HG02588 (cell line): Measurements from ENCODE around the gene DEGS2.

Experiments used
- ATAC-seq: cut with Tn5 transposase; IDR thresholded peaks from one replicate; pipeline ENCODE4 v1.9.1; 2021; ENCODE audit warnings: mild to moderate bottlenecking, moderate library complexity; ENCODE audit not compliant: unreplicated experiment

Gene DEGS2

DNA sequence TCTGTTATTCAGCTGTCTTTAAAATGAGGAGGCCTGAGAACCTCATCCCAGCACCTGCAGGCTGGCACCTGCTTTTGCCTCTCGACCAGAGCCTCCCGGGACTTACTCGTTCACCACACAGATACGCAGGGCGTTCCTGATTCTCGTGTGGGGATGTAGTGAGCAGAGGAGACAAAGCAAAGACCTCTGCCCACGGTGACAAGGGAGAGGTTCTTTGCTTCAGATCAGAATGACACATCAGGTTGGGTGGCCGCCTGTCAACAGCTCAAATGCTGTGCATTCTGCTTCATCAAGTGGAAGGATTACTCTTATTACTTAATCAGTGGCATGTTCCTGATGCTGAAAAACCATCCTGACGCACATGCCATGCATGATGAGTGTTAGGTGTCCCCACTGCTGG is 24.4 kb downstream of the DEGS2 start:
- ATAC-seq: no peak

DNA sequence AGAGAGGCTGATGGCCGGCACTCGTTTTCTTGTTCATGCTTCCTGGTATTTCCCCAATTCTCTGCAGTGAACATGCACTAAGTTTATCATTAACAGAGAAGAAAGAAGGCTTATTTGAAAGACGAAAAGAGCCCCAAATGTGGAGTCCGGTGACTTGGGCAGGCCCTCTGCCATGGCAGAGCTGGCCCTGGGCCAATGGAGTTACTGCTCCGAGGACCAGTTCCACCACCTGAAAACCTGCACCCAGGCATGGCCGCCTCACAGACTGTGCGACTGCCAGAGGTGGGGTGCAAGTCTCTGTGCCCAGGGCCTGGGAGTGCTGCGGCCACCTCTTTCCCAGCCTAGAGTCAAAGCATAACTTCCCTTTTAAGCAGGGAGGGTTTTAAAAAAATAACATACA is 24.9 kb downstream of the DEGS2 start:
- no peak for ATAC-seq

DNA sequence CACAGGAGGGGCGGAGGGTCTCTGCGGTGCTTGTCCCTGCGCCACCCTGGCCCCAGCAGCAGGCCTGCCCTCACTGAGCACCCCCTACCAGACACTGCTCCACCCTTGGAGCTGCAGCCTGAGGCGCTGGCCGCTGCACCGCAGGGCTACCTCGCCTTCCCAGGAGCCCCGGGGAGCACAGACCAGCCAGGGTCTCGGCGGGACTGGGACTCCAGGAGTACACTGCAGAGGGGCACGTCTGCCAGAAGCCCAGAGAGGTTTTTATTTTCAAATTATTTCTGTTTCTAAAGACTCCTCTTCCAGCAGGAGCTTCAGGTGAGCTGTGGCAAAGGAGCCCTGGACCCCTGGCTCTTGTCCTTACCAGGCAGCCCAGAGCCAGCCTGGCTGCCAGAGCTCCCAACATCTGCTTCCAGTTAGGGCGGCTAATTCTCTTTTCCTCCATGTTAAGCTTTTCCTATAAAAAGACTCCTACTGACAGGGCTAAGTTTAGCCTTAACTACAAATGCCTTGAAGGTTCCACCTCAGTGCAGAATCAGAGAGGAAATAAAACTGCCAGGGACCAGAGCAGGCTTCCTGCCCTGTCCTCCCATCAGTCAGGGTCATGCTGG is 26.4 kb downstream of the DEGS2 start:
- ATAC-seq: no peak

DNA sequence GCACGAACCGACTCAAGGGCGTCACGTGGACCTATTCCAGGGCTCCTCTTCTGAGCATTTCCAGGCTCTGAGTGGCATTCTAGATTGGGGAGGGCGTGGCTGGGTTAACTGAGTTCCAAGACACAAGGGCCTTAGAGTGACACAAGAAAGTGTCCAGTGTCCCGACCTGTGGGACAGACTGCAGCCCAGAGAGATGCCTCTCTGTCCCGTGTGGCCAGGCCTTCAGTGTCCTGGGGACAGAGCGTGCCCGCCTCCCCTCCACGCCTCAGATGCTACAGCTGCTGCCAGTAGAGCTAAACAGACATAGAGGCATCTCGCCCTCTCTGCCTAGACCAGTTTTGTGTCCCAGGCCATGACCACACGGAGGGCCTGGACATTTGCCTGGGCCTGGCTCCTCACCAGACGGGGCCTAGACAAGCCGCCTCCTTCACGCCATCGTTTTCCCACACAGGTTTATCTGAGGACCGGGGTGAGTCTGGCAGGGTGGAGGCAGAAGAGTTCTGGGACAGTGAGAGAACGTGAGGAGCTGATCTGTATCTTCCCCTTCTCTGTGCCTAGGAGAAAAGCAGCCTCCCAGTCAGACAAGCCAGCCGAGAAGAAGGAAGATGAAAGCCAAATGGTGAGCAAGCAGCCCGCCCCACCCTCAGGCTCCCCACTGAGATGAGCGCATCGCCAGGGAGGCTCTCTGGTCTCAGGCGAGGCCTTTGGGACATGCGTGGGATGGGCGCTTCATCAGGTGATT is 27.1 kb downstream of the DEGS2 start:
- ATAC-seq: no peak

GRCh38 chr14:100131181-100131580 is 28.3 kb downstream of the DEGS2 start:
- no peak for ATAC-seq

GRCh38 chr14:100130521-100130920 is 28.9 kb downstream of the DEGS2 start:
- ATAC-seq: no peak

DNA sequence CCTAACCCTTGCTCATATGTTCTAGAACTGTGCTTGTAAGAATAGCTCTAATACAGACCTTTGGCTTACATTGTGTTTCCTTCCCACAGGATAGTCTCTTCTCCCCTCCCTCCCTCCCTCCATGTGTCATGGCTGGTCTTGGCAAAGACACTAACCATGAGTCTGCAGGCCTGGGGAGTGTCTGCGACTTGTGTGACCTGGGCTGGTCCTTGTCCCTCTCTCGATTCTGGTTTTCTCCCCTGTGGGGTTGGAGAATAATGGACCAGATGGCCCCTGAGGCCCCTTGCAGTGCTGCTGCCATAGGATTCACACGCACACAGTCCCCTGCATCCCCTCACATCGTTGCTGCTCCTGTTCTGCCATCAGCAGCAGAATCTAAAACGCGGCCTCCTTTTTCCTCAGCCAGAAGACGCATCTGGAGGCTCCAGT is 30.3 kb downstream of the DEGS2 start:
- no peak for ATAC-seq

DNA sequence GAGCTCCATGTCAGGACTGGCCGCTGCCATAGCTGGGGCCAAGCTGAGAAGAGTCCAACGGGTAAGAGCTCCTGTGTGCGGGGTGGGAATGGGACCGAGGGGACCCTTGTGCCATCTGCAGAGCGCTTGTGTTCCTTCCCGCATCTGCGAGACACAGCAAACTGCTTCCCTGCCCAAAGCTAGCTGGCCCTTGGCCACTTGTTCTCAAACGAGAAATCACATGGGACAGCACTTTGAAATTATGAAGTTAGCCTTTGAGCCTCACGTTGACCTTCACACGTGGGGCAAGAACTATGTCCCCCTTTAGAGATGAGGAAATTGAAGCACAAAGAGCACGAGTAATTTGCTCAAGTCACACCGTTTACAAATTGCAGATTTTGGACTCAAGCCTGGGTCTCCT is 30.8 kb downstream of the DEGS2 start:
- no peak for ATAC-seq

GRCh38 chr14:100127853-100128455 is 31.5 kb downstream of the DEGS2 start:
- ATAC-seq: no peak

DNA sequence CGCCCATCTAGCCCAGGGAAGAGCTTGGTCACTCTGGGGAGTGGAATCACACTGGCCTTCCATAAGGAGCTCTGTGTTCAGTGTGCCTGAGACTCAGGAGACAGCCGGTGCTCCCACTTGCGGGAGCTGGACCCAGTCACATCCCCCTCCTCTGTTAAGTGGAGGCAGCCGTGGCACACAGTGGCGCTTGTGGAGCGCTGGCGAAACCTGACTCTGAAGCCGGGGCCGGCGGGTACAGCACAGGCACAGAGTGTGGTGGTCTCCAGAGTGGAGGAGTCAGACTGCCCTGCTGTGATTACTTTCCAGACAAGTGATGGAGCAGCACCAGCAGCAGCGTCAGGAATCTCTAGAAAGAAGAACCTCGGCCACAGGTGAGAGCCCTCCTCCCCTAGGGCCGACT is 33.0 kb downstream of the DEGS2 start:
- ATAC-seq: no peak

DNA sequence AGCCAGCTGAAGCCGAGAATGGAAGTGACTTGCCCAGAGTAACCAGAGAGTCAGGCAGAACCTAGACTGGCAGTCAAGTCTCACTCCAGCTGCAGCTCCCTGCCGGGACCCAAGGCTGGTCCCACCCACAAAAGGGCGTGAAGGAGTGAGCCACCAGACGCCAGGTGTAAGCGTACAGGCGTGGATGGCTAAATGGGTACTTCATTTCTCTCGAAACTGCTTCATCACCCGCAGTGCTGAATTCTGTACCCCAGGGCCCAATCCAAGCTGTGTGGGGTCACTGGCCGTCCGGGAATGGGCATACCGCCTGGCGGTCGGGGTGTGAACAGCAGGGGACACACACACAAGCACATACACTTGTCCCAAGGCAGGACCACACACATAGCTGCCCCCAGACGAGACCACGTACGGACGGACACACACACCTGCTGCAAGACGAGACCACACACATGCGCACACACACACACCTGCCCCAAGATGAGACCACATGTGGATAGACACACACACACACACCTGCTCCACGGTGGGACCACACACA is 34.8 kb downstream of the DEGS2 start:
- no peak for ATAC-seq

DNA sequence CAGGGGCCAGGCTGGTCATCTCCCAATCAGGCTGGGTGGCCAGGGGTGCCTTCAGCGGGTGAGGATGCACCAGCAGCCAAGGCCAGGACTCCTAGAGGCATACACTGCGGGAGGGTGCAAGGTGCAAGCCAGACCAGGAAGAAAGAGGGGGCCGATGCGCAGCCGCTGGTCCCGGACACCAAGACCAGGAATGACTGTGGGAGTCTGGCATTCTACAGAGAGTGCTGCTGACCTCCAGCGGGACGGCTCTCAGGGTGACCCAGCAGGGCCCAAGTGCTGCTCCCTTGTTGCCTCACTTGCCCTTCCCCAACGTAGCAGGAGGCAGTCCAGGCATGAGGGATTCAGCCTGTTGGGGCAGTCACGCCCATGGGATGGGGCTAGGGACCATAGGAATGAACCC is 35.8 kb downstream of the DEGS2 start:
- ATAC-seq: no peak

DNA sequence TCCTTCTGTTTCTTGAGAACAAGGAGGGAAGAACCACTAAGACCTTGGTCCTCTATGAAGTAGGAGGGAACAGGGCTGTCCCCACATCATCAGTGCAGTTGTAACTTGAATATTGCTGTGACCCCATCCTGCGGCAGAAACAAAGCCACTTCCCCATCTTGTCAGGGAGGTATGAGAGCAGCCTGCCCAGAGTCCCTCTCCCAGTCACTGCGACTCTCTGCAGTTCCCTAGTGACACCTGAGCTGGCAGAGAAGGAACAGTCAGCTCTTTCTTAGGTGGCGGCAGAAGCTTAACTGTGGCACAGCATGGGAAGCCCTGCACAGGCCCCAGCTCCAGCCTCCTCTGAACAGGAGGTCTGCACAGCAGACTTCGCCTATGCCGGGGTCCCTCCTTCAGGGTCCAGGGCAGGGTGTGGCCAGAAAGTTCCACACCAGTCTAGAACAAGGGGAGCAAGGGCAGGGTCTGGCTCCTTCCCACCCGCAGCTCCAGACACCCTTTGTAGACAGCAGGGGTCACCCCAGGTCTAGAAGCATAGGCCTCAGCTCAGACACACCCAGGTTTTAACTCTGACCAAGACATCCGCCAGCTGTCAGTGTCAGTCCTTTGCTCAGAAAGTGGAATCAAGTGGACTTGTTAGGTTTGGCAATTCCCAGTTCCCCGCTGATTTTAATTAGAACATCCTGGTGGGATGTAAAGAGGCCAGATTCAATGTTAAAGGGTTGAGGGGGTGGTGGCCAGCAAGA is 36.8 kb downstream of the DEGS2 start:
- no peak for ATAC-seq

GRCh38 chr14:100121643-100122480 is 37.6 kb downstream of the DEGS2 start:
- ATAC-seq: no peak

- ATAC-seq: no peak
Measured at GRCh38 chr14:100120522-100121269, 38.7 kb downstream of the DEGS2 start.

DNA sequence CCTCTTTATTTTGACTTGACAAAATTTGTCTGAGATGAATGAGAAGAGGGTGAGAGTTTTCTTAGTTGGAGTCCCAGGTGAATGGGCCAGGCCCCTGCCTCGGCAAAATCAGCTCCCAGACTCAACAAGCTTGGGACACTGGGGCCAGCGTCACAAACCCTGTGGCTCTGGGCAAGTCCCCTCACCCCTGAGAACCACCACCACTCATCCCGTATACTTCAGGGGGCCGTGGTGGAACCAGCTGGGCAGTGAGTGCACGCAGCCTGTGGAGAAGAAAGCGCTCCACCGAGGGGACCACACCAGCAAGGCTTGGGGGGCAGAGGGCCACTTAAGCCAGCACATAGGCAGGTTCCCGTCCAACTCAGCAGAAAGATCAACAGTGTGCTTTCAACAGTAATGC is 40.2 kb downstream of the DEGS2 start:
- ATAC-seq: no peak

- ATAC-seq: no peak
Measured at GRCh38 chr14:100118396-100119011, 40.9 kb downstream of the DEGS2 start.

DNA sequence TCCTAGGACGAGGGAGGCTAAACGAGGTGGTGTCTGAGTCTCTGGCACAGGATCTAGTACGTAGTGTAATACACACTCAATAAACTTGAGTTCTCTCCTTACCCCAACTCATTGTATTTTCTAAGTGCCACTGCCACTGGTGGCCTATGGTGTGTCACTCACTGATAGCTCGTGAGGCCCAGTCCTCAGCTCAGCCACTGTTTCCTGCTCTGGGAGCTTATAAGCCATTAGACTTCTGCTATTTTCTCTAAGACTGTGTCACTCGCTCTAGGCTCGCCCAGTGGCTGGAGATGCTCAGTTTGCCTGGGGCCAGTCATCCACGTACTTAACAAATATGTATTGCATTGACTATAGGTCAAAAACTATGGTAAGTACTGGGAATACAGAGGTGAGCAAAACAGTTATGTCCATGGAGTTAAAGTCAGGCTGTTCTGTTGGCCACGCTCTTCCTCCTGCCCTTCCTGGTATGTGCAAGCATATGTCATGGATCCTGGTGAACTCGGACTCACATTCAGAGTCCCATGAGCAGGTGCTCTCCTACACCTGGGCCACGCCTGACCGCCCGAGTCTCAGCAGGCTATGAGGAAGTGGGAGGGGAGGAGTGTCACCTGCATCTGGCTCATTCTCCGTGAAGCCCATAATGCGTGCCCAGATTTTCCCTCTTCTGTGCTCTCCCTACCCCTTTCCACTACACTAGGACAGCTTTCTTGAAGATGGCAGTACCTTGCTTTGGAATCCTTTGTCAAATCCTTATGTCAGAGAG is 41.6 kb downstream of the DEGS2 start:
- ATAC-seq: no peak

- ATAC-seq: no peak
Measured at GRCh38 chr14:100117026-100117425, 42.4 kb downstream of the DEGS2 start.
